Uterus (tissue), 4 donors: ENCODE results near the gene ZNF254. TPM values are rescaled to one million over a fixed set of nuclear protein-coding genes. Genes with fewer than 3 reads are reported as not detected.
"Not testable (repeated sequence)": the region's sequence is repeated elsewhere in the genome, so short reads cannot be mapped to it uniquely, and the experiment has no call there.

Source experiments
- DNase-seq, 2 donors: peaks; one replicate each; pipeline ENCODE4 v3.0.0-alpha.2; 2019 to 2020
- H3K27ac ChIP-seq, 2 donors: fragments of 200-600 bp; sonication (generic); 1 replicate in 1 of 2; 2 replicates in 1 of 2; pipeline ENCODE4 v1.5.1; 2016 to 2018
- H3K27me3 ChIP-seq, 2 donors: fragments of 200-600 bp; sonication (generic); one replicate each; pipeline ENCODE4 v1.5.1; 2018 to 2019; ENCODE audit warnings: control low read depth in 1 of 2
- H3K36me3 ChIP-seq, 2 donors: fragments of 200-600 bp; sonication (generic); one replicate each; pipeline ENCODE4 v1.5.1; 2019; ENCODE audit warnings: control low read depth in 1 of 2
- H3K4me1 ChIP-seq, 2 donors: fragments of 200-600 bp; sonication (generic); one replicate each; pipeline ENCODE4 v1.5.1; 2018 to 2019; ENCODE audit warnings: control low read depth in 1 of 2
- H3K4me3 ChIP-seq, 2 donors: fragments of 200-600 bp; sonication (generic); 1 replicate in 1 of 2; 2 replicates in 1 of 2; pipeline ENCODE4 v1.5.1; 2018 to 2019; ENCODE audit warnings: mild to moderate bottlenecking in 1 of 2
- H3K9me3 ChIP-seq, 2 donors: fragments of 200-600 bp; sonication (generic); one replicate each; pipeline ENCODE4 v1.5.1; 2019; ENCODE audit warnings: control low read depth in 1 of 2
- POLR2A ChIP-seq, 2 donors: fragments of 450-650 bp; IDR thresholded peaks; one replicate each; pipeline ENCODE4 v1.6.1; 2016; ENCODE audit warnings: antibody characterized with exemption in 2 of 2, mild to moderate bottlenecking in 1 of 2, moderate library complexity in 1 of 2
- intact Hi-C: fragments of 100-400 bp; cut with DNase I; formaldehyde crosslinking; loops from one replicate; pipeline ENCODE4 v1.15.1; 2023; ENCODE audit warnings: low total_unique reads
- total RNA-seq, 4 donors: library from RNA; depleted of rRNA in 3 of 4; stranded (reverse); fragments of >200 nt in 3 of 4; gene quantifications; one replicate each; pipeline versions ENCODE4 v1.1.0 to v1.2.4, GENCODE V29; 2014 to 2023
- TF ChIP-seq, protein P1 (sequence below), 4 experiments: fragments of 200-600 bp in 2 of 4; fragments of 450-650 bp in 2 of 4; sonication (generic) in 2 of 4; IDR thresholded peaks; one replicate each; pipeline ENCODE4 v1.5.1; 2016 to 2019; ENCODE audit warnings: antibody characterized with exemption in 4 of 4, mild to moderate bottlenecking in 2 of 4, moderate library complexity in 1 of 4
- donor health status: DM: yes; HTN: yes; CAD: no.

ZNF254 gene
- total RNA-seq = 10 to 100 TPM; 25.6 to 73.2 (median 33.5) TPM

DNA sequence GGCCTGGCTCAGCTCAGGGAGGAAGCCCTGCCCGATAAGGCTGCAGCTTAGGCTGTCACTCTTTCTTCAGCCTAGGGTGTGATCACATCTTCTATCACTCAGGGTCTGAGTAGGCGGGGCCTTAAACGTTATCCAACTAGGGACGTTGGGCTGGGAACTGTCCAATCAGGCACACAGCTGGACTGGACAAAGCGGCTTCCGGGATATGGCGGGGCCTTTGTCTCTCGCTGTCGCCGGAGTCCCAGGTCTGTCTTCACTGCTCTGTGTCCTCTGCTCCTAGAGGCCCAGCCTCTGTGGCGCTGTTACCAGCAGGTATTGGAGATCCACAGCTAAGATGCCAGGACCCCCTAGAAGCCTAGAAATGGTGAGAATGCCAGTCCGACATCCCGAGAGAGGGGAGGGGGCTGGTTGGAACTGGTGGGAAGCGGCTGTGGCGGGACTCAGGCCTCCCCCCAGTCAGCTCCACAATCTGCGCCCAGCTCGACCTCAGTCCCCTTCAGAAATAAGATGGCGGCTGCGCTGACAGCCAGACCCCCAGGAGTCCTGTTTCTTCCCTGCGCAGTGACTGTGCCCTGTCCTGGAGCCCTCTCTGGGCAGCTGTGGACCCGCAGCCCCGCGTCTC is at the start of gene ZNF254:
TSS of gene ZNF254 (plus strand) at position 214 of the 622 bp plus-strand sequence. CDS start at position 335, 121 bp downstream.
- DNase-seq = peak; percentile 76 to 81

DNA sequence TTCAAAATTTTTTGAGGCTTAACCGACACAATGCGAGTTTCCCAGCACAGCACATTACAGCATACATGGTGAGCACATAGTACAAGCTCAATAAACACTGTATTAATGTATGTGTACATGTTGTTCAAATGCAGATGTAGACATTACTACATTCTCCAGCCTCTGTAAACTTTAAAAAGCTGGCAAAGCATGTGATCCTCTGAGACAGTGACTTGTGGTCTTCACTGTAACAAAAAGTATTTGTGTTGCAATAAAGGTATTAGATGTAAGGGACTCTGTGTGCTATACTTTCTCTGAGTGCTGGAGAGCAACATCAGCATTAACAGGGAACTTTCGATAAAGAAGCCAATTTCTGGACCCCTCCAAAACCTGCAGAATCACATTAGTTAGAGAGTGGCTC is 46.4 kb upstream of the ZNF254 start:
- no peak for DNase-seq
- Histone ChIP-seq H3K4me1 (peaks cover 0 to 8% of the 10 kb centered on the region in 2 donors), H3K36me3 (no peaks in the 10 kb centered on the region), H3K27ac (no peak overlapping the region), H3K9me3 (no peaks in the 10 kb centered on the region), H3K4me3 (no peak overlapping the region), H3K27me3 (no peaks in the 10 kb centered on the region)
- intact Hi-C loops = no loop called here
- no peak for TF ChIP-seq POLR2A (IDR thresholded peaks at IDR 0.05)
- TF ChIP-seq, protein P1, sequence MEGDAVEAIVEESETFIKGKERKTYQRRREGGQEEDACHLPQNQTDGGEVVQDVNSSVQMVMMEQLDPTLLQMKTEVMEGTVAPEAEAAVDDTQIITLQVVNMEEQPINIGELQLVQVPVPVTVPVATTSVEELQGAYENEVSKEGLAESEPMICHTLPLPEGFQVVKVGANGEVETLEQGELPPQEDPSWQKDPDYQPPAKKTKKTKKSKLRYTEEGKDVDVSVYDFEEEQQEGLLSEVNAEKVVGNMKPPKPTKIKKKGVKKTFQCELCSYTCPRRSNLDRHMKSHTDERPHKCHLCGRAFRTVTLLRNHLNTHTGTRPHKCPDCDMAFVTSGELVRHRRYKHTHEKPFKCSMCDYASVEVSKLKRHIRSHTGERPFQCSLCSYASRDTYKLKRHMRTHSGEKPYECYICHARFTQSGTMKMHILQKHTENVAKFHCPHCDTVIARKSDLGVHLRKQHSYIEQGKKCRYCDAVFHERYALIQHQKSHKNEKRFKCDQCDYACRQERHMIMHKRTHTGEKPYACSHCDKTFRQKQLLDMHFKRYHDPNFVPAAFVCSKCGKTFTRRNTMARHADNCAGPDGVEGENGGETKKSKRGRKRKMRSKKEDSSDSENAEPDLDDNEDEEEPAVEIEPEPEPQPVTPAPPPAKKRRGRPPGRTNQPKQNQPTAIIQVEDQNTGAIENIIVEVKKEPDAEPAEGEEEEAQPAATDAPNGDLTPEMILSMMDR (IDR thresholded peaks at IDR 0.05) = no peak

More for the DNA sequence above, at the start of gene ZNF254:
- H3K27me3 ChIP-seq = no peaks in the 10 kb centered on the region
- TF ChIP-seq POLR2A (IDR thresholded peaks at IDR 0.05) = peak; percentile 25 to 43
- TF ChIP-seq, protein P1 (IDR thresholded peaks at IDR 0.05) = no peak
- no peaks in the 10 kb centered on the region for H3K9me3 ChIP-seq
- peak within 1 kb of the TSS; percentile 59 to 76 for H3K27ac ChIP-seq
- intact Hi-C loops = no loop called here
- H3K4me1 ChIP-seq = no peaks in the 10 kb centered on the region
- H3K36me3 ChIP-seq = no peaks in the 10 kb centered on the region
- H3K4me3 ChIP-seq = peak within 1 kb of the TSS; percentile 48 to 63

DNA sequence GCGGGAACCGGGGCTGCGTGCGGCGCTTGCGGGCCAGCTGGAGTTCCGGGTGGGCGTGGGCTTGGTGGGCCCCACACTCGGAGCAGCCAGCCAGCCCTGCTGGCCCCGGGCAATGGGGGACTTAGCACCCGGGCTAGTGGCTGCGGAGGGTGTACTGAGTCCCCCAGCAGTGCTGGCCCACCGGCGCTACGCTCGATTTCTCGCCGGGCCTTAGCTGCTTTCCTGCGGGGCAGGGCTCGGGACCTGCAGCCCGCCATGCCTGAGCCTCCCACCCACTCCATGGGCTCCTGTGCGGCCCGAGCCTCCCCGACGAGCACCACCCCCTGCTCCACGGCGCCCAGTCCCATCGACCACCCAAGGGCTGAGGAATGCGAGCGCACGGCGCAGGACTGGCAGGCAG is 45.7 kb upstream of the ZNF254 start:
- H3K27ac ChIP-seq, H3K36me3 ChIP-seq, H3K9me3 ChIP-seq, H3K27me3 ChIP-seq, DNase-seq, intact Hi-C loops, H3K4me3 ChIP-seq, H3K4me1 ChIP-seq: not testable (repeated sequence)

- no peaks in the 10 kb centered on the region for H3K36me3 ChIP-seq
- TF ChIP-seq POLR2A (IDR thresholded peaks at IDR 0.05) = no peak
- TF ChIP-seq, protein P1 (IDR thresholded peaks at IDR 0.05) = no peak
- H3K9me3 ChIP-seq = no peaks in the 10 kb centered on the region
- intact Hi-C loops = no loop called here
- no peaks in the 10 kb centered on the region for H3K27me3 ChIP-seq
- H3K4me3 ChIP-seq = no peak overlapping the region
- H3K27ac ChIP-seq = no peak overlapping the region
- DNase-seq = no peak
- H3K4me1 ChIP-seq = no peaks in the 10 kb centered on the region
Measured at GRCh38 chr19:24046550-24046949, 40.4 kb upstream of the ZNF254 start.

- no peak for DNase-seq
- Histone ChIP-seq H3K27me3 (no peaks in the 10 kb centered on the region), H3K27ac (no peak overlapping the region), H3K9me3 (no peaks in the 10 kb centered on the region), H3K36me3 (no peaks in the 10 kb centered on the region), H3K4me1 (no peaks in the 10 kb centered on the region), H3K4me3 (no peak overlapping the region)
- intact Hi-C loops = no loop called here
- no peak for TF ChIP-seq POLR2A (IDR thresholded peaks at IDR 0.05)
- TF ChIP-seq, protein P1 (IDR thresholded peaks at IDR 0.05) = no peak
Measured at GRCh38 chr19:24048261-24048660, 38.7 kb upstream of the ZNF254 start.
